SH-SY5Y (cell line): Measurements from ENCODE around the gene AFF4.

Experiments used
- GATA2 ChIP-seq: IDR thresholded peaks from 2 replicates; pipeline ENCODE4 v1.6.1; 2011; ENCODE audit warnings: mild to moderate bottlenecking, low read depth, low read length
- GATA3 ChIP-seq: IDR thresholded peaks from 2 replicates; pipeline ENCODE4 v1.6.1; 2011; ENCODE audit warnings: low read depth, mild to moderate bottlenecking, low read length, moderate library complexity

DNA sequence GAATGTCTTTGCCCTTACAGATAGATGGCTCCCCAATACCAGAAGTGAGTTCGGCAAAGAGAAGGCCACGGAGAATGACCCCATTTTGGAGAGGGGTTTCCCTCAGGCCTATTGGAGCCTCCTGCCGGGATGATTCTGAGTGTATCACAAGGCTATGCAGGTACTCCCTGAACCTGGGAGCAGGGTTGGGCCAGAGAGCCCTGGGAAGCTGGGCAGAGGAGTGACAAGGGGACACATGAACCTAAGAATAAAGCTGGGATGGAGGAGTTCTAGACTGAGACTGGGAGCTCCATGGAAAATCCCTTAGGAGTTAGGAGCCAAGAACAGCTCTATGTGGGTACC, 89.5 kb downstream of the AFF4 start:
- TF ChIP-seq GATA3 (no peak), GATA2 (no peak)
